HG03378 (cell line): ENCODE data around the gene NKRF.

Source experiments
- ATAC-seq: cut with Tn5 transposase; IDR thresholded peaks from one replicate; pipeline ENCODE4 v1.9.1; 2021; ENCODE audit warnings: mild to moderate bottlenecking, moderate library complexity; ENCODE audit not compliant: unreplicated experiment

Gene NKRF

GRCh38 chrX:119617517-119618164, 11.4 kb upstream of the NKRF start:
- peak; percentile 56 for ATAC-seq

DNA sequence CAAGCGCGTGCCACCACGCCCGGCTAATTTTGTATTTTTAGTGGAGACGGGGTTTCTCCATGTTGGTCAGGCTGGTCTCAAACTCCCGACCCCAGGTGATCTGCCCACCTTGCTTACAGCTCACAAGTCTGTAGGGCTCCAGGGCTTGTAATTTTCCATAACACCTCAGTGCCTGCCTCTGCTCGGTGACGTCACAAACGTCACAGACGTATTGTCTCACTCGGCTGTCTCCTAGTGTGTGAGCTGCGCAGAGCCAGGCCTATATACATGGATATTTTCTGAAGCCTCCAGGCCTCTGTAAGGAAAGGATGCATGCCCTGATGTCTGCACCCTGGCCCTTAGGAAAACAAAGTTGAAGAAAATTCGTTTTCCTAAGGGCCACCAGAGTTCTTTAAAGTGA, 8.6 kb upstream of the NKRF start:
- ATAC-seq = no peak

GRCh38 chrX:119607018-119607389, 780 bp upstream of the NKRF start:
- ATAC-seq = no peak

DNA sequence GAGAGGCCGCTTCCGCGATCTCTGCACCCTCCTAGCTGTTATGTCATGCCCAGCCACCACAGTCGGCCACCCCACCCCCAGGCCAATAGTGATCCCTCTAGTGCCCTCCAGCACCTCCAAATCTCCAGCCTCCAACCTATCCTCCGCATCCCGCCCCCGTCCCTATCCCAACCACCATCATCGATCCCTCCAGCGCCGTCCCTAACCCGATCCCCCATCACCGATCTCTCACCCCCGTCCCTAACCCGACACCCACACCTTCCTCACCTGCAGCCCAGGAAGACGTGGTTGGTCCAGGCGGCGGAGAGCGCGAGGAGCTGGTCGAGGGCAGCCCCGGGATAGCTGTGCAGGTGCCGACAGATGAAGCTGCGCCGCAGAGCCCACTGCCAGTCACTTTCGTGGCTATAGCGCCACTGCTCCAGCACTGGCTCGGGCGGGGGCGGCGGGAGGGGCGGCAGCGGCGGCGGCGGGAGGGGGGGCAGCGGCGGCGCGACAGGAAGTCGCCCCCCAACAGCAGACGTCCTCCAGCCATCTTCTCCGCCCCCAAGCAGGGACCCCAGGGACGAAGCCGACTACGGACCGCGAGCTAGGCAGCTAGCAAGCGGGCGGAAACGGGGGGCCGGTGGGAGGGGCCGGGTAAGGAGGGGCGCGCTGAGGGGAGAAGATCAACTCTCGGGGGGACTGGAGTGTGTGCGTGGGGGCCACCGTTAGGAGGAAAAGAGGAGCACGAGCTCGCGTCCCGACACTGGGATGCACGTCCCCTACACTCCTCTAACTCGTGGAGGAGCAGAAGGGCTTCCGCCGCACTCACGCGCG, 552 bp downstream of the NKRF start:
- no peak for ATAC-seq

GRCh38 chrX:119604766-119605463, 1.3 kb downstream of the NKRF start:
- ATAC-seq = no peak

DNA sequence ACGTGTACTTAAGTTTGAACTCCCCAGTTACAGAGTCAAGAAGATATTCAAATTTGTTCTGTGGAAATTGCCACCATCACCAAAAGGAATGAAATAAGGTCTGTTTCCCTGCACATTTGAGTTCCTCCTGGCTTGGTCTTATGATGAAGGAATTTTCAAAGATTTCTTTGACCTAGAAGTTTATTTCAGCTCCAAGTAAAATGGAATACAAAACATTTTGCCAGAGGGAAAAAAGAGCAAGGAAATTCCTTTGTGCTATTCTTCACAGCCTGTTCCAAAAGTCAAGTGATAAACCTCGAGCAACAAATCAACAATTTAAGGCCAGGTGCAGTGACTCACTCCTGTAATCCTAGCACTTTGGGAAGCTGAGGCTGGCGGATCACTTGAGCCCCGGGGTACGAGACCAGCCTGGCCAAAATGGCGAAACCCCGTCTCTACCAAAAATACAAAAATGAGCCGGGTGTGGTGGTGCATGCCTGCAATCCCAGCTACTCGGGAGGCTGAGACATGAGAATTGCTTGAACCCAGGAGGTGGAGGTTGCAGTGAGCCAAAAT, 3.4 kb downstream of the NKRF start:
- ATAC-seq = no peak

- no peak for ATAC-seq
Observed at GRCh38 chrX:119589810-119590209, 16.4 kb downstream of the NKRF start.

DNA sequence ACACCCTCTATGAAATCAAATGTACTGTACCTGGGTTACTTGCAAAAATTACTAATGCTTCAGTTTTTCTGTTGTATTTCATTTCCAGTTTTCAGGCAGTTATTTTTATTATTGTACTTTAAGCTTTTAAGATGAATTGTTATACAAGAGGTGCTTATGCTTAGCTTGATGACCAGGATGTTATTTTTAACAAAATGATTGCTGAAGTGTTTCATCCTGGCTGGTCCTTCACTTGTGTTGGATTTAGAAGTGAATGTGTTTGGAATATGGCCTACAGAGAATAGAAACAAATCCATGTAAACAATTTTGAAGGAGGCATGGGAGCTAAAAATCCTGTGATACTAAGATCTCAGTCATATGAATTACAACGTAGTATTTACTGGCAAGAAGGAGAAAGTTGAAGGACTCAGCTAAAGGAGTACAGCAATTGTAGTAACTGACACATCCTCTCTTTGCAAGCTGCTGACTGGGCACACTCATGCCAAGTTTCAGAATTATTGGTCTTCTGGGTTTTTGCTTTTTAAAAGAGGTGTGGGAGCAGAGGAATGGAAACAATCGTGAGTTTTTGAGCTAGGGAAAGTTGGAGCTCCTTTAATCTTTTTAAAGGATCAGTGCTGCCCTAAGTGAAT, 22.7 kb downstream of the NKRF start:
- ATAC-seq = no peak

DNA sequence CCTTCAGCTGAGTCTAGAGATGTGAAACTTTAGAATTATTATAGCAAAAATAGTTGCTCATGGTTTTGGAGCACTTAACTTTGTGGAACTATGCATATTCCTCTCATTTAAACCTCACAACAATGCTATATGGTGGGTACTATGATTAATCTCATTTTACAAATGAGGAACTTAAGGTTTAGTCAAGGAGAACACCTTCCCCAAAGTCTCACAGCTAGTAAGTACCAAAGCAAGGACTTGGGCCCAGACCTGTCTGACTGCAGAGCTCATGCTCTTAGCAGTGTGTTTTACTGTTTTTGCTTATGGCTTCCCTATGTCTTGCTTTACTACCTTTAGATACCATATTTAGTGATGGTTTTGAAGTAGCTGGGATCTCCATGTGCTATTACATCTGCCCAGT, 26.8 kb downstream of the NKRF start:
- no peak for ATAC-seq

DNA sequence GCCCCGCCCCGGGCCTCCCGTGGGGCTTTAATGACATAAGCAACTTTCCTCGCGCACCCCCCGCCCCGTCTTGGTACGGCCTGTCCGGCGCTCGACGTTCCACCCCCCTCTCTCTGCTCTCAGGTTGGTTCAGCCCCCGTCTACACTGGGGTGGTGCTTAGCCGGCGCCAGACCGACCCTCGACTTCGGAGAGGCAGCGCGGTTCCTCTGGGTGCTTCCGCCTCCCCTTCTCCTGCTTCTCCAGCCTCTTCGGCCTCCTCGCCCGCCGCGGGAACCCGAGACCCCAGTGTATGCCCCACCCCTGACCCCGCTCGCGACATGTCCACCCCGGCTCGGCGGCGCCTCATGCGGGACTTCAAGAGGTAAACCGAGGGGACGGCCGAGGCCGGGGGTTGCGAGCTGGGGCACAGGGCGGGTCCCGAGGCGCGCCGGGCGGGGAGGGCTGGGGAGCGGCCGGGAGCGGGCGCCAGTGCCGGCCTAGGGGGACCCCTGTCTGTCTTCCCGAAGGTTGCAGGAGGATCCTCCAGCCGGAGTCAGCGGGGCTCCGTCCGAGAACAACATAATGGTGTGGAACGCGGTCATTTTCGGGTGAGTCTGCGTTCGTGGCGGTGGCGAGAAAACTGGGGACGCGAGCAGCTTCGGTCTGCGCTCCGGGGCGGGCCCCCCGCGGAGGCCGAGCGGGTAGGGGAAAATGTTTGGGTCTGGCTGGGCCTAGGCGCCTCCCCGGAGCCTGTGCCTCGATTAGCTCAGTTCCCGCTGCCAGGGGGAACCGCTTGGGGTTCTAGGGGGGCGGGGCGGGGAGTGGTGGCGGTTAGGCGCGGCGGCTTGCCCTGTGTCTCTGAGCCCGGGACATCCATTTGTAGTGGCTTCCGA, 31.6 kb downstream of the NKRF start, which contains the start of gene UBE2A:
UBE2A (plus strand) TSS at position 170 of the 873 bp plus-strand sequence; CDS start at position 319, 149 bp downstream.
- ATAC-seq = peak; percentile 67

DNA sequence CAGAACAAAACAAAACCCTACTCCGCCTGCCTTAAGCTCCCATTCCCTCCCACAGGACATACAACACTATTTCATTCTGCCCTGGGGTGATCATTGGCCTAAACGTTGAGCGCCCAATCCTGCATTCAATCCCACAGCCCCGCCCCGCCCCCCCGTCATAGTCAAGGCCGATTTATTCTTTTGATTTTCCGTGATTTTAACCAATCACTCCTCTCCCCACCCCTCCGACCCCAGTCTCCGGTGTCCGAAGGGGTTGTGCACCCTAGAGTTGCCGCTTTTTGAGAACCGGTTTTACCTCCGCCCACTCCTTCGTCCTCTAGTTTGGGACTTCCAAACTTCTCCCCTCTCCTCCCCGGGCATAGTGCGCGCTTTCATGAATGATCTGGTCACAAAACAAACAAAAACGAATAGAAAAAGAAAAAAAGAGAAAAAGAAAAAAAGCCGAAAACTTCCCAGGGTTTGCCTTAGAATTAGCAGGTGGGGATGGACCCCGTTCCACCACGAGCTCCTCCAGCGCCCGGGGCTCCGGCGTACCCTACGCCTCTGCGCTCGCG, 32.3 kb downstream of the NKRF start:
- ATAC-seq = peak; percentile 62

GRCh38 chrX:119573222-119573621, 33.0 kb downstream of the NKRF start:
- no peak for ATAC-seq

- no peak for ATAC-seq
Observed at GRCh38 chrX:119570351-119570835, 35.8 kb downstream of the NKRF start.

GRCh38 chrX:119565107-119565663, 41.0 kb downstream of the NKRF start, which contains the start of gene STEEP1:
STEEP1 (minus strand) TSS chrX:119565409; CDS start chrX:119565355, 54 bp downstream.
- peak; percentile 94 for ATAC-seq

DNA sequence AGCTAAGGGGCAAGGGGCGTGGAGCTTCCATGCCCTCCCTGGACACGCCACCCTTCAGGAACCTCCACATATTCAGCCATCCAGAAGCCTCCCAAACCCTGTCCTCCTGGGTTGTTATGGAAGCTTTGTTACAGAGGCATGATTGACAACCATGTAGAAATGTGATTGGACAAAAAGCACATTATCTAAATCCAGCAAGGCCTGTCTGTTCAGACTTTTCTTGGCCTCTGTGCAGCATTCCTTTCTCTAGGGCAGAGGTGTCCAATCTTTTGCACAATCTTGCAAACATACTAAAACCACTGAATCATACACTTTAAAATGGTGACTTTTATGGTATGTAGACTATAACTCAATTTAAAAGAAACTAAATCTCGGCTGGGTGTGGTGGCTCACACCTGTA, 53.7 kb downstream of the NKRF start:
- no peak for ATAC-seq

GRCh38 chrX:119549327-119550016, 56.8 kb downstream of the NKRF start:
- peak; percentile 69 for ATAC-seq

DNA sequence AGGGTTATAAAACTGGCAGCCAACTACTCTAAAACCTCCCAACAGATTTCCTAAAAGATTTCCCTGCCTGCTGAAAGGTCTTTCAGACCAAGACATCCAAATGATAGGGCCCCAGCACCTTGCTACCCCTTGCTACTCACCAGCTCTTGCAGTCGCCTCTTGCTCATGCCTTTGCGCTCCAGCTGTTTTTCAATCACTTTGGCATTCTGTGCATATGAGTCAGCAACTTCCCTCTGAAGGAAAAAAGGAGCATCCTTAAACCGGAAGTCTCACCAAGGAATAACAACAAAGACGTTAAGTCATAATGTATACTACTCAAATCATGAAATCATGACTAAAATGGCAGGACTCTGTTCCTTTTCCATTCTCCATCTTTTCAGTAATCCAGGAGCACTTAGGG, 65.0 kb downstream of the NKRF start:
- ATAC-seq = no peak

GRCh38 chrX:119539872-119540271, 66.4 kb downstream of the NKRF start:
- ATAC-seq = no peak
